ENCODE measurements around the gene PRDM16. TPM values are rescaled to one million over a fixed set of nuclear protein-coding genes. Genes with fewer than 3 reads are reported as not detected.
A peak's percentile ranks its signal among the peaks of the same experiment; 100 is the strongest.

The PRDM16 gene
- polyA plus RNA-seq, 1 donor from 2014 or later: 0.21 TPM

GRCh38 chr1:3186526-3186921 is 117.5 kb downstream of the PRDM16 start:
- H3K4me2 ChIP-seq (ENCODE audit: low read length): no peak overlapping the region
- H4K20me1 ChIP-seq (ENCODE audit: insufficient read depth): no peaks in the 10 kb centered on the region
- H3K27me3 ChIP-seq (ENCODE audit: insufficient read depth, low read depth, low read length): no peaks in the 10 kb centered on the region
- no peak overlapping the region for H3K27ac ChIP-seq (ENCODE audit: low read length)
- H3K9me3 ChIP-seq (ENCODE audit: low read length): no peaks in the 10 kb centered on the region
- H3K9ac ChIP-seq (ENCODE audit: low read length): no peak overlapping the region
- H3K36me3 ChIP-seq (ENCODE audit: insufficient read depth, low read length): no peaks in the 10 kb centered on the region
- TF ChIP-seq RAD21 (conservative IDR thresholded peaks at IDR 0.05): no peak
- TF ChIP-seq EZH2 (IDR thresholded peaks at IDR 0.05; ENCODE audit: borderline replicate concordance, insufficient read depth, low read length, poor library complexity, severe bottlenecking): no peak
- no peak for TF ChIP-seq REST (IDR thresholded peaks at IDR 0.05; ENCODE audit: borderline replicate concordance)
- TF ChIP-seq POLR2AphosphoS5 (IDR thresholded peaks at IDR 0.05): peak; percentile 23
- peaks cover 16% of the 10 kb centered on the region for H3K79me2 ChIP-seq (replicated peaks; ENCODE audit: insufficient read depth, low read length)
- no peaks in the 10 kb centered on the region for H3F3A ChIP-seq (ENCODE audit: insufficient read depth, low read length, poor library complexity, severe bottlenecking)
- no peak overlapping the region for H2AFZ ChIP-seq (ENCODE audit: low read depth, low read length)
- no peak overlapping the region for H3K4me3 ChIP-seq (ENCODE audit: low read length)
- H3K9me2 ChIP-seq (ENCODE audit: insufficient read depth, low read length): no peaks in the 10 kb centered on the region

- H3K36me3 ChIP-seq (ENCODE audit: insufficient read depth, low read length): no peaks in the 10 kb centered on the region
- no peaks in the 10 kb centered on the region for H3F3A ChIP-seq (ENCODE audit: insufficient read depth, low read length, poor library complexity, severe bottlenecking)
- no peaks in the 10 kb centered on the region for H3K27me3 ChIP-seq (ENCODE audit: insufficient read depth, low read depth, low read length)
- no peaks in the 10 kb centered on the region for H3K9me3 ChIP-seq (ENCODE audit: low read length)
- no peaks in the 10 kb centered on the region for H3K9me2 ChIP-seq (ENCODE audit: insufficient read depth, low read length)
- H3K9ac ChIP-seq (ENCODE audit: low read length): no peak overlapping the region
- no peak overlapping the region for H3K4me3 ChIP-seq (ENCODE audit: low read length)
- no peak overlapping the region for H2AFZ ChIP-seq (ENCODE audit: low read depth, low read length)
- H3K4me2 ChIP-seq (ENCODE audit: low read length): no peak overlapping the region
- no peaks in the 10 kb centered on the region for H4K20me1 ChIP-seq (ENCODE audit: insufficient read depth)
- H3K79me2 ChIP-seq (replicated peaks; ENCODE audit: insufficient read depth, low read length): peaks cover 16% of the 10 kb centered on the region
- H3K27ac ChIP-seq (ENCODE audit: low read length): no peak overlapping the region
- no peak for TF ChIP-seq REST (IDR thresholded peaks at IDR 0.05; ENCODE audit: borderline replicate concordance)
- TF ChIP-seq RAD21 (conservative IDR thresholded peaks at IDR 0.05): no peak
- no peak for TF ChIP-seq EZH2 (IDR thresholded peaks at IDR 0.05; ENCODE audit: borderline replicate concordance, insufficient read depth, low read length, poor library complexity, severe bottlenecking)
- no peak for TF ChIP-seq TAF1 (IDR thresholded peaks at IDR 0.05; ENCODE audit: low read depth)
- no peak for TF ChIP-seq MXI1 (conservative IDR thresholded peaks at IDR 0.05; ENCODE audit: poor library complexity, severe bottlenecking)
- no peak for TF ChIP-seq SMC3 (conservative IDR thresholded peaks at IDR 0.05; ENCODE audit: poor library complexity)
- no peak for TF ChIP-seq EP300 (conservative IDR thresholded peaks at IDR 0.05; ENCODE audit: poor library complexity, severe bottlenecking)
- no peak for TF ChIP-seq POLR2AphosphoS5 (IDR thresholded peaks at IDR 0.05)
- no peak for TF ChIP-seq CTCF (IDR thresholded peaks at IDR 0.05; ENCODE audit: poor library complexity, severe bottlenecking)
Measured at GRCh38 chr1:3187415-3188149, 118.6 kb downstream of the PRDM16 start.

All from neural cell (in vitro differentiated cells).